C4-2B (cell line): Measurements from ENCODE around the gene ANKRD22.

Experiments
- ZFX ChIP-seq: fragments of 450-650 bp; IDR thresholded peaks from 2 replicates; pipeline ENCODE4 v1.6.1; 2017
- TF ChIP-seq, protein P1 (sequence below): fragments of 450-650 bp; conservative IDR thresholded peaks from 2 replicates; pipeline ENCODE4 v1.5.1; 2017; ENCODE audit warnings: mild to moderate bottlenecking

DNA sequence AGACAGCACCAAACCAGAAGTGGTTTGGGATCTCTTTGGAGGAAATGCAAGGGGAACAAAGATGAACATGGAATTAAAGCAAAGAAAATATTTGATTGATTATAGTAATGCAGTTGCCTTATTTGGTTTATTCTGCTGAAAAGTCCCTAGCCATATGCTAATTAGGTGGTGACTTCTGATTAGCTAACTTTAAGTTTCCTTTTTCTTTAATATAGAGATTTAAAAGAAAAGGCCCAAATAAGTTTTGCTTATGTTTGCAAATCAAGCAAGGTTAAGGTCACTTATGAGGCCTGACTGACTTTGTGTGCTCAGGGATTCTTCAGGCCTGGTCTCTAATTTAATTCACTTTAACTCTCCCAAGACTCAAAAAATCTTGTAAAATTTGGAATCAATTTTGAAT, 6.2 kb upstream of the ANKRD22 start:
- TF ChIP-seq, protein P1, sequence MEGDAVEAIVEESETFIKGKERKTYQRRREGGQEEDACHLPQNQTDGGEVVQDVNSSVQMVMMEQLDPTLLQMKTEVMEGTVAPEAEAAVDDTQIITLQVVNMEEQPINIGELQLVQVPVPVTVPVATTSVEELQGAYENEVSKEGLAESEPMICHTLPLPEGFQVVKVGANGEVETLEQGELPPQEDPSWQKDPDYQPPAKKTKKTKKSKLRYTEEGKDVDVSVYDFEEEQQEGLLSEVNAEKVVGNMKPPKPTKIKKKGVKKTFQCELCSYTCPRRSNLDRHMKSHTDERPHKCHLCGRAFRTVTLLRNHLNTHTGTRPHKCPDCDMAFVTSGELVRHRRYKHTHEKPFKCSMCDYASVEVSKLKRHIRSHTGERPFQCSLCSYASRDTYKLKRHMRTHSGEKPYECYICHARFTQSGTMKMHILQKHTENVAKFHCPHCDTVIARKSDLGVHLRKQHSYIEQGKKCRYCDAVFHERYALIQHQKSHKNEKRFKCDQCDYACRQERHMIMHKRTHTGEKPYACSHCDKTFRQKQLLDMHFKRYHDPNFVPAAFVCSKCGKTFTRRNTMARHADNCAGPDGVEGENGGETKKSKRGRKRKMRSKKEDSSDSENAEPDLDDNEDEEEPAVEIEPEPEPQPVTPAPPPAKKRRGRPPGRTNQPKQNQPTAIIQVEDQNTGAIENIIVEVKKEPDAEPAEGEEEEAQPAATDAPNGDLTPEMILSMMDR: no peak
- no peak for TF ChIP-seq ZFX
